Activated gamma-delta T cell (primary cell): ENCODE results near the gene LIMS2.

Source experiments
- DNase-seq: peaks from one replicate; lab custom pipeline; 2025; lab: John Stamatoyannopoulos, UW

LIMS2 gene

DNA sequence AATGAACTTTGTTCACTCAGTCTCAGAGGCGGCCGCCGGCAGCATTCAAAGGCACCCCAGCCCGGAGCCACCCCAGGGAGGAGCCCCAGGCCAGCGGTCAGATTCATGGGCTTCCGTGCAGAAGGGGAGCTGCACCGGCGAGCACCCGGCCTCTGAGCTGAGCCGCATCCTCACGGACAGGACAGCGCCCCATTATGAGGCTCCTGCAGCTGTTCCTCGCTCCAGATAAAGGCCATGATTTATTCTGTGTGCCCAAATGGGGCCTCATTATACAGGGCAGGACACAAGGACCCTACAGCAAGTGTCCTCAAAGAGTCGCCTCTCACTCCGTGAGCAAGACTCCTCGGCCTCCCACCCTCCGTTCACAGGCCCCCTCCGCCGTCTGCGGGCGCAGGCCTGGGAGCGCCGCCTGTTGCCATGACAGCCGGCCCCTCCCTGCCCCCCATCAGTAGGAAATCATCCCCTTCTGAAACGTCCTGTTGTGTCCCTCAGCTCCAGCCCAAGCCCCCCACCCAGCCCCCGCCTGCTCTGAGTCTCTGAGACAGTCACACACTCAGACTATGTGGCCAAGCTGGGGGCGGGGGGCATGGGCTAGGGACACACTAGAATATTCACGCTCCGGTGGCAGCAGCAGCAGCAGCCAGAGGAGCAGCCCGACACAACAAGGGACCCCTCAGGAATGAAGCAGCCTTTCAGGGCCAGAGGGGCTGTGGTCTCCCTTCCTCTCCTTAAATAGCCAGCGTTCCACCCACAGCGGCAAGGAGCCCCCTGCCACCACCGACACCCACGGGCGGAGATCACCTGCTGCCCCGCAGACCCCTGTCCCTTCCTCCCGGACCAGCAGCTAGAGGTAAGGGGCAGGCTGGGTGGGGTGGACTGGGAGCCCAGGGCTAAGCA lies 29.7 kb downstream of the LIMS2 start, which contains the start of gene GPR17:
Gene GPR17 (plus strand): TSS at position 759 of the 897 bp plus-strand sequence. CDS start 4,583 bp downstream, outside the sequence.
- DNase-seq: no peak

DNA sequence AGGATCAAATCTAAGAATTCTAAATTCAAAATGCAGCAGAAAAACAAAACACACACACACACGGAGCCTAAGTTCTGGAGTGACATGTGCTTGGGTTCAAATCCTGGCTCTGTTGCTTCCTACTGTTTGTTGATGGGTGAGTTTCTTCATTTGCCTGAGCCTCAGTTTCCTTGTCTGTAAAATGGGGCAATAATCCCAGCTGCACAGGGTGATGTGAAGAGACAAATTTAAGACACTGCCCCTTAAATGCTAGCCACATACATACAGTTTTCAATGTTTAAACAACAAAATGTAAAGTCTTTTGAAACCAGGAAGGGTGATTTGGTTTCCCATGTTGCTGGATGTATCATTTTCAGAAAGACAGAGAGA lies 30.3 kb downstream of the LIMS2 start:
- no peak for DNase-seq

DNA sequence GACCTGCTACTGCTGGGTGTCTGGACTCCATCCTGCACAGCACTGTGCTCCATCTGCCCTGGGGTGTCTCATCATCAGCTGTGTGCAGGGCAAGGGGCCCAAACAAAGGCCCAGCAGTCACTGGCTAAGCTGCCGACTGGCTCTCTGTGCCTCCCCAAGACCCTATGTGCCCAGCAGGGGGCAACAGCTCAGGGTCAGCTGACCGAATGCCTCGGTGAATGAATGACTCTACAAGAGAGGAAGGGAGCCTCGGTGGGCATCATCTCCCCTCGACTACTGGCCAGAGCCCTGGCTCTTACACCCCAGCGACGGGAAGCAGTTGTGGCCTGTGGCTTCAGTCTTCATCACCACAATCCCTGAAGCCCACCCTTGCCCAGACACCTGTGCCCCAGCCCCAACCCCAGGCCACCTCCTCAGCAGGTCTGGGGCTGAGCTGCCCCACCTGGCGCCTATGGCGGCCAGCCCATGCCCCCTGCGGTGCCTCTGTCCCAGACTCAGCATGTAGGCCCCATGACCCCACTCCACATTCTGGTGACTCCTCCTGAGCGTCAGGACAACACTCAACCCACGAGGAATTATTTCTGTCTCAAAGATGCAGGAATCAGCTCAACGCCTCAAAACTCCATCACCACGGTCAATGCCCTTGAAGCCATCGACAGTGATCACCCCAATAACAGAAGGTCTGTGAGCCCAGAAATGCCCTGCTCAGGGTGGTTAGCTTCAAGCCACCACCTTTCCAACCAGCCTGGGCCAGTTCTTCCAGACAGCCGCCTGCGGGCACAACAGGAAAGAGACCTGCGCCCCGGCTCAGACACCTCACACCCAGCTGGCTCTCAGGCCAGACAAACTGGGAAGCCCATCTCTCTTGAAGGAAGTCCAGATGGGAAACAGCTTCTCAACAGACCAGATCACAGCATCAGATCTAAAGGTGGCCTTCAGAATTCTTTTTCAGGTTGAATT lies 31.0 kb downstream of the LIMS2 start:
- DNase-seq: no peak

DNA sequence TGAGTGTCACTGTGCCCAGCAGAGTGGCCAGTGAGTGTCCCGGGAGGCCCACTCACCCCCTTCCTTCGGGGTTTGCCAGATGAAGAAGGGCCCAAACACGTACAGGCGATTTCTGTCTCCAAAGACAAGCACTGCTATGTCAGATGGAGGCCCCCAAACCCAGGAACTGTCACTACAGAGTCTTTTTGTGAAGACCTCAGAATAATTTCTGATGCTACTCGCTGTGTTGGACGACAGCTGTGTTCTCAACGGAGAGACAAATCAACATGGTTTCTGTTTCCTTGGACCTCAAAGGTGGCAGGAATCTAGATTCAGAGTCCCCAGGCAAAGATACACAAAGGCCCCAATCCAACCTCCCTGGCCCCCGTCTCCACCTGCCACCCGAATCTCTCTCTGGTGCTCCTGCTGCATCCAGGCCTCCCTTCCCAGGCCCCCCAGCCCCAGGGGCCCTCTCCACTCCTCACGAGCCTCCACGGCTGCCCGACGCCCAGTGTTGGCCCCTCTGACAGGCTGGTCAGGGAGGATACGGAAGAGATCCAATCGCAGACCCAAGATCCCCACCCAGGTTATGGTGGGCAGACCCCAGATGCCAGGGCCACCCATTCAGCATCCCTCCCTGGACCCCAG lies 31.8 kb downstream of the LIMS2 start:
- DNase-seq: no peak

DNA sequence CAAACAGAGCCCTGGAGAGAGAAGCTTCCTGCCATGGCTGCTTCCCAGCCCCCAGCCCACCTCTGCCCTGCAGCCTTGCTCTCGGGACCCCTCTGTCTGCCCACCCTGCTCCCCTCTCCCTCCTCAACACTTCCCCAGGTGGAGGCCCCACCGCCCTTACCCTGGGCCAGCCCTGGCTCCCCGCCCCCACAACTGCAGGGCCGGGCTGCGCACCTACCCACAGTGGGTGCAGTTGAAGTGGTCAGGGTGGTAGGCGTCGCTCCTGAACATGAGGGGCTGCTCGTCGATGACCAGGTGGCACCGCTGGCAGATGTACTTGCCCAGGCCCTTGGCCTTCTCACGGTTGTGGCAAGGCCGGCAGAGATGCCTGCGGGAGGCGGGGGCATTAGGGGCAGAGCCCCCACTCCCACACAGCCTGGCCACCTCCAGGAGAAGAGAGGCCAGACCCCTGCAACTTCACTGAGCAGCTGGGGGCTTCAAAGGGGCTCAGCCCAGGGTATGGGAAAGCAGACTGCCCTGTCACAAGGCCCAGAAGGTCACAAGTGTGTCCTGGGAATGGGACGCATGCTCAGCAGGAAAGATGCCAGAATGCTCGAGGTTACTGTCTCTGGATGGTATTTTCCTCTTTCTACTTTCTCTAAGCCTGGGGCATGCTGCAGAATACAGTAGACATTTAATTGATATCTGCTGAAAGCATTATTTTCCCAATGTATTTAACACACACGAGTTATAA lies 32.5 kb downstream of the LIMS2 start:
- no peak for DNase-seq

- DNase-seq: no peak
Observed at GRCh38 chr2:127641846-127642507, 33.4 kb downstream of the LIMS2 start.

DNA sequence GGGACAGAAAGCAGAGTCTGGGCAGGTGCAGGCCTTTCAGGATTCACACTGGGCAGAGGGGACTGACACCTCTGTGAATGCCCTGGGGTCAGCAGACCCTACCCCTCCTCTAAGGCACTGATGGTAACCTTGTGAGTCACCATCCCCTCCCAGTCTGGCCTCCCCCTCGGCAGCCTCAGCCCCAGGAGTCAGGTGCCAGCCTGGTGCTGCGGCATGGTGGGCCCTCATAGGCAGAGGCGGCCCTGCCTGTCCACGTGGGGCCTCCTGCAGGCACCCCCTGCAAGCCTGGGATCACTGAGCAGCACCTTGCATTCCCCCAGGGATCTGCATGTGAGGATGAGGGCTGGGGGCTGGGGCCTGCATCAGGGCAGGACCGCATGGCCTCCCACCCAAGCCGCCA lies 34.2 kb downstream of the LIMS2 start:
- DNase-seq: no peak

DNA sequence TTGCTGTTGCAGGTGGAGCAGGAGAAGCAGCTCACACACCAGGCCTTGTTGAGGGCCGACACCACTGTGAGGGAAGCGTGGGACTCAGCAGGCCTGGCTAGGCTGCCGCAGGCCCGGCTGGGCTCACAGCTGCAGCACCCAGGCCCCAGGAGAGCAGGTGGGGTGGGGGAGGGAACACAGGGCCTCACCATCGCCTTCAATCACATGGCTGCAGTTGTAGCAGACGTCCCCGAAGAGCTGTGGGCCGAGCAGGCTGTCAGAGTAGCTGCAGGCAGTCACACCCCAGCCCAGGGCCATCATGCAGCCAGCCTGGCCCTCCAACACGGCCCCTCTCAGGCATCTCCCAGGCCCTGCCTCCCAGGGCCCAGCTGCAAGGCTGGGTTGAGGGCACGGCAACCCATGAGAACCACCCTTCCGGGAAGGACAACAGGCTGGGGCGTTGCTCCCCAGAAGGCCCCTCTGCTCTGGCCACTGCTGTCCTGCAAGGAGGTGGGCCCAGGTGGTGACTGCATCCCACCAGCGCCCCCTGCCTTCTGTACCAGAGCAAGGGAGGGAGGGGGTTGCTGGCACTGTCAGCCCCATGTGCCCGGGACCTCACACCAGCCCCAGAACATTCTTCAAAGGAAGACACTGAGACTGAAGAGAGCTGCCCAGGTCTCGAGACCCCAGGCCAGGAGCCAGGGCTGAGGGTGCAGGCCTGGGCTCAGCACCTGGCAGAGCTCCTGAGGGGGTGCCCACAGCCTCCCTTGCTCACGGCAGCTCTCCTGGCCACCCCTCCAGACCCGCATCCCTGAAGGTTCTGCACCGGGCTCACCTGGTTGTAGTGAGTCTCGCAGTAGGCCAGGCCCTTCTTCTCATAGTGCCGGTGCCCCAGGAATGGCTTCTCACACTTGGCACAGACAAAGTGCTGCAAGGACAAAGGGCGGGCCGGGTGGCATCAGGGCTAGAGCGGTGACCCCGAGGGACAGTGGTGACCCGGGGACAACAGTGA lies 35.0 kb downstream of the LIMS2 start:
- DNase-seq: no peak

- no peak for DNase-seq
Observed at GRCh38 chr2:127639111-127639474, 36.2 kb downstream of the LIMS2 start.

DNA sequence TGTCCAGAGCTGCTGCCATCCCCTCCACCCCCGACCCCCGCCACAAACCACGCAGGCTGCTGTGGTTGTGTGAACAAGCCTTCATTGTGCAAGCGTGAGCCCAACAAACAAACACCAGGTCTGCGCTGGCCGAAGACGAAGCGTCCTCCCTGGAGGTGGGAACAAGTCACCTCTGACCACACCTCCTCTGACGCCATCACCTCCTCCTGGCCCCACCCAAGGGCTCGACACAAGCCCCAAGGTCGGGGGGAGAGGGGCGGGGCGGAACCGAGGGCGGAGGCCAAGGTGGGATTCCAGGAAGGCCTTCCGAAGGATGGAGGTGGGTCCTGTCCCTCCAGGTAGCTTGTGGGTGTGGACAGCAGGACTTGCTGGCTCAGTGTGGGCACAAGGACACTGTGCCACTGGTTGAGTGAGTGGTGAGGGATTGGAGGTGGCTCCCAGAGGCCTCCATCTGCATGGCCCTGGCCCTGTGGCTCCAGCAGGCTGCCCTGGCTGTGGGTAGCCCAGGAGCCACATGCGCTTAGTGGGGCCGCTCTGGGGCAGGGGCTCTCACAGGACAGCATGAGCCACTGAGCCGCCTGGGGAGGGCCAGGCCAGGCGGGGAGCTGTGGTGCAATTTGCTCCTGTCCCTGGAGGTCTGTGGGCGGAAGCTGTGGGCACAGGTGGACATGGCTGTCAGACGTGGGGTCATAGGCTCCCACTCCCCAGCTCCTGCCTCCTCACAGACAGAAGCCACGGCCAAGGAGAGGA lies 36.8 kb downstream of the LIMS2 start:
- DNase-seq: no peak

DNA sequence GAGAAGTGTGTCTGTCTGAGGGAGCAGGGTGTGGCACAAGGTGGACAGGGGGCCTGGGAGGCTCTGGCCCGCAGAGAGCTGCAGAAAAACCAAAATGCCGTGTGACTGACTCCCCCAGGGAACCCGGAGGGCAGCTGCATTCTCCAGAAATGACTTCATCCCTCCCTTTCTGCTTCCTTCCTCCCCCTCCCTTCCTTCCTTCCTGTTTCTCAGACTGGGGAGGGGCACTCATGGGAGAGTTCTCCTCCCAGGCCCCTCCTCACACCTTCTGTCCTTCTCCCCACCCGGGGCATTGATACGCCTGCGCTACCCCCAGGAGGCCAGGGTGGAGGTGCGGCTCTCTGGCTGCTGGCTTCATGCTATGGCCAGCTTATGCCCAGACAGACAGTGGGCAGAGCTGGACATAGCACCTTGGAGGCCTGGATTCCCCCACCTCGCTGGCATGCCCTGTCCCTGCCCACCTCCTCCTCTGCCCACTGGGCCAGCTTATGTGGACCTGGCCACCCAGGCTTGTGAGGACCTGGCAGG lies 37.5 kb downstream of the LIMS2 start:
- DNase-seq: no peak

GRCh38 chr2:127637236-127637630 lies 38.1 kb downstream of the LIMS2 start:
- no peak for DNase-seq

- DNase-seq: no peak
Observed at GRCh38 chr2:127636248-127637235, 38.8 kb downstream of the LIMS2 start.

DNA sequence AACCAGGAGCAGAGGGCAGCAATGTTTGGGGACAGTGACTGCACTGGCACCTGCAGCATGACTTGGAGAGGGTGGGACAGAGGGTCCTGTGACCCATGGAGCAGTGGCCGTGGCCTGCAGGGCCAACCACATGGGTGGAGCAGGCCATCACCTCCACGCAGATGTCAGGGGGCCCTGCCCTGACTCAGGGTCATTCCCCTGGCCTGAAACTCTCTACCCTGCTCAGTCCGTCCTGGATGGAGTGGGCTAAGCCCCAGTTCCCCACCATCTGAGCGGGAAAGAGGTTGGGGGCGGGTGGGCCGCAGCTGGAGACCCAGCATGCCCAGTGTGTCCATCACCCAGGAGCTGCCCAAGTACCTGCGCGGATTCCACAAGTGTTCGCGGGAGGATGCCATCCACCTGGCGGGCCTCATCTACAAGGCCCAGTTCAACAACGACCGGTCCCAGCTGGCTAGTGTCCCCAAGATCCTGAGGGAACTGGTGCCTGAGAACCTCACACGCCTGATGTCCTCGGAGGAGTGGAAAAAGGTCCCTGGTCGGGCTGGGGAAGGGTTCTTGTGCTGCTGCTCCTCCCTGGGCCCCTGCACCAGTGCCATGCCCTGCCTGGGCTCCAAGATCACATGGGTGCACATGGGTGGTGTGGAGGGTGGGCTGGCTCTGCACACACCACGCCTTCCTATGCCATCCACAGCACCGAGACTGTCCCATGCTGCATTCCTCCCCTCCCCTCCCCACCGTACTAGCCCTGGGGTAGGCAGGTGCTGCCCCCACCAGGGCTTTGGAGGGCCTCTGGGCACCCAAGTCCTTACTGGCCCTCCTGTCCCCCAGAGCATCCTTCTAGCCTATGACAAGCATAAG lies 39.7 kb downstream of the LIMS2 start:
- DNase-seq: no peak

DNA sequence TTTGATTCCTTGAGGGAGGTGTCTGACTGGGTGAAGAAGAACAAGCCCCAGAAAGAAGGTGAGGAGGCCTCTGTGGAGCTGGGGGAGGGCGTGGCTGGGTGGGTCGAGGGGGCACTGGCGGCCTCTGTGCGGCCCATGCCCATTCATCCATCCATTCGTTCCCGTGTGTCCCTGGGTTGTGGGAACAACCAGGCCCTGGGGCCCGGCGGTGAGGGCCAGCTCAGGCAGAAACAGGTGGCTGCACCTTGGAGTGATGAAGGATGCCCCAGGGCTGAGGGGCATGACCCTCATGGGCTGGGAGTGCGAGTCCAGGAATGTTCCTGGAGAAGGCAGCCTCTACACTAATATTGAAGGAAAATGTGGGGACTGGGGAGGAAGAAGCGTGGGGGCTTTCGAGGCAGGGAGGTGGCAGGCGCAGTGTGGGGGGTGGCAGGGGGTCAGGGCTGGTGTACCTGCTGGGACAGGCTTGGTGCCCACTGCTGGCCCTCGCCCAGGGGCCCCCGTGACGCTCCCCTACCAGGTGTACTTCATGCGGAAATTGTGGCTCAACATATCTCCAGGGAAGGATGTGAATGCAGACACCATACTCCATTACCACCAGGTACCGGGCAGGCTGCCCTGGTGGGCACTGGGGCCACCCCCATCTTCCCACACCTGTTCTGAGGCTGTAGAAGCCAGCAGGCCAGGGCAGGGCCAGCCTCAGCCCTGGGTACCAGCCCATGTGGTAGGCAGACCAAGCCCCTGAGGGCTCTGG lies 40.5 kb downstream of the LIMS2 start:
- no peak for DNase-seq
